Measurements from ENCODE around the gene CTSL. TPM values are rescaled to one million over a fixed set of nuclear protein-coding genes. Genes with fewer than 3 reads are reported as not detected.
A peak's percentile ranks its signal among the peaks of the same experiment; 100 is the strongest.

The CTSL gene
- total RNA-seq = 100 to 1,000 TPM in 1 of 2 donors, 10 to 100 TPM in 1; 94.5 to 274 TPM

DNA sequence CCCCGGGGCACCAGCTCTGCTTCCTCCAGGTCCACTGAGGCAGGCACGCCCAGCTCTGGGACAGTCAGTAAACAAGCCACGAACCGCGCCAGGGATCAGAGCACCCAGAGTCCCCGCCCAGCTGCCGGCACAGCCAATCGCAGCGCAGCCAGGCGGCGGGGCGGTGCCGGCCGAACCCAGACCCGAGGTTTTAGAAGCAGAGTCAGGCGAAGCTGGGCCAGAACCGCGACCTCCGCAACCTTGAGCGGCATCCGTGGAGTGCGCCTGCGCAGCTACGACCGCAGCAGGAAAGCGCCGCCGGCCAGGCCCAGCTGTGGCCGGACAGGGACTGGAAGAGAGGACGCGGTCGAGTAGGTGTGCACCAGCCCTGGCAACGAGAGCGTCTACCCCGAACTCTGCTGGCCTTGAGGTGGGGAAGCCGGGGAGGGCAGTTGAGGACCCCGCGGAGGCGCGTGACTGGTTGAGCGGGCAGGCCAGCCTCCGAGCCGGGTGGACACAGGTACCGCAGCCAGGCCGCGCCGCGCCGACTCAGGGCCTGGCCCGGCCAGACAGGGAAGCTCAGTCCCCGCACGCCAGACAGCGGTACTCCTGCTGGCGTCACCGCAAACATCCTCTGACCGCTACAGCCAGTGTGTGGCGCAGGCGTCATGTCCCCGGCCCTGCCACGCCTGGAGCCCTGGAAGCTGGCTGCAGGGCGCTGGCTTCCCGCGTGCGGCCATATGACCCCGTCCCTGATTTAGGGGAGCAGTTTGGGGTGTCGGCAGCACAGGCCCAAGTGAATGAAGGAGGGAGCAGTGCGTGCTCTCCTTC, at the start of gene CTSL:
Gene CTSL, plus strand, starts transcription at position 220 of the 810 bp plus-strand sequence. CDS start 1,485 bp downstream, outside the sequence.
- peak; percentile 81 for ATAC-seq (ENCODE audit: insufficient number of reproducible peaks, low FRiP score, low read depth)
- Histone ChIP-seq H3K27me3 (replicated peaks; ENCODE audit: insufficient read depth) (no peaks in the 10 kb centered on the region), H3K36me3 (peaks cover 18% of the 10 kb centered on the region), H3K4me1 (ENCODE audit: control insufficient read depth in 1 of 2, low read depth in 2 of 2) (peaks cover 13 to 26% of the 10 kb centered on the region in 2 donors), H3K4me3 (peak within 1 kb of the TSS; percentile 87), H3K9me3 (no peaks in the 10 kb centered on the region), H3K27ac (peak within 1 kb of the TSS; percentile 90 to 91)
- peak; percentile 71 for DNase-seq (ENCODE audit: low spot score)
- TF ChIP-seq, protein P1, sequence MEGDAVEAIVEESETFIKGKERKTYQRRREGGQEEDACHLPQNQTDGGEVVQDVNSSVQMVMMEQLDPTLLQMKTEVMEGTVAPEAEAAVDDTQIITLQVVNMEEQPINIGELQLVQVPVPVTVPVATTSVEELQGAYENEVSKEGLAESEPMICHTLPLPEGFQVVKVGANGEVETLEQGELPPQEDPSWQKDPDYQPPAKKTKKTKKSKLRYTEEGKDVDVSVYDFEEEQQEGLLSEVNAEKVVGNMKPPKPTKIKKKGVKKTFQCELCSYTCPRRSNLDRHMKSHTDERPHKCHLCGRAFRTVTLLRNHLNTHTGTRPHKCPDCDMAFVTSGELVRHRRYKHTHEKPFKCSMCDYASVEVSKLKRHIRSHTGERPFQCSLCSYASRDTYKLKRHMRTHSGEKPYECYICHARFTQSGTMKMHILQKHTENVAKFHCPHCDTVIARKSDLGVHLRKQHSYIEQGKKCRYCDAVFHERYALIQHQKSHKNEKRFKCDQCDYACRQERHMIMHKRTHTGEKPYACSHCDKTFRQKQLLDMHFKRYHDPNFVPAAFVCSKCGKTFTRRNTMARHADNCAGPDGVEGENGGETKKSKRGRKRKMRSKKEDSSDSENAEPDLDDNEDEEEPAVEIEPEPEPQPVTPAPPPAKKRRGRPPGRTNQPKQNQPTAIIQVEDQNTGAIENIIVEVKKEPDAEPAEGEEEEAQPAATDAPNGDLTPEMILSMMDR (IDR thresholded peaks at IDR 0.05) = no peak

DNA sequence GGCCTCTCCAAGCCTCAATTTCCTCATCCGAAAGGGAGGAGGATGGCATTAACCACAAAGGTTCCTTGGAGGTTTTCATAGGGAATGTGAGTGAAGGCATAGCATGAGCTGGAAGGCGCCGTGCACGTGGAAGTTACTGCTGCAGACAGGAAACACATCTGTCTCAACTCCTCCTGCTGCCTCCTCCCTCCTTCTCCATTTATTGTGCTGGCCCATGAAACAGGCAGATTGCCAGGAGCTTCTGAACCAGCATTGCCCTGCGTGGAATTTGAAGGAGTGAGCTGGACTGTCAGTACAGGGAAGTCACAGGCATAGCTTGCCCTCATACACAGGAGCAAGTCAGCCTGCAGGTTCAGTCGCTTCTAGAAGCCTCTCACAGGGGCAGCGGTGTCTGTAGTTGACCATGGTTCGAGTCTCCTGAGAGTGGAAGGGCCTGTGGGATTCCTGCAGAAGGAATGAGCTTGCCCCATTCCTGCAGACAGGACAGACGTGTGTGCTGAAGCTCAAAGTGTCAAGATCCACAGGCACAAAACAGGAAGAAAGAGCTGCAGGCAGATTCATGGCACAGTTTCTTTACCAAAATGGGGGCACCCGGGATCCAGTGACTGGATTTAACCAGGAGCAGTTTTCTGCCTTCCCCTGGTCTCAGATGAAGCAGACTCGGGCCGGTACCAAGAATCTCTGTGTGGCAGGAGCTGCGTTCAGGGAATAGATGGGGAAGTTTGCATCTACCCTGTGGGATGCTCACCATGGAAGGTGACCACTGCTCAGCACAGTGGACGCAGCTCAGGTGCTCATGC, 48.7 kb upstream of the CTSL start:
- Histone ChIP-seq H3K27me3 (replicated peaks; ENCODE audit: insufficient read depth) (no peaks in the 10 kb centered on the region), H3K36me3 (peaks cover 7% of the 10 kb centered on the region), H3K9me3 (no peaks in the 10 kb centered on the region), H3K4me3 (no peak overlapping the region), H3K27ac (no peak overlapping the region), H3K4me1 (ENCODE audit: control insufficient read depth in 1 of 2, low read depth in 2 of 2) (no peaks in the 10 kb centered on the region)
- DNase-seq (ENCODE audit: low spot score) = no peak
- no peak for ATAC-seq (ENCODE audit: insufficient number of reproducible peaks, low FRiP score, low read depth)
- TF ChIP-seq, protein P1 (IDR thresholded peaks at IDR 0.05) = no peak

DNA sequence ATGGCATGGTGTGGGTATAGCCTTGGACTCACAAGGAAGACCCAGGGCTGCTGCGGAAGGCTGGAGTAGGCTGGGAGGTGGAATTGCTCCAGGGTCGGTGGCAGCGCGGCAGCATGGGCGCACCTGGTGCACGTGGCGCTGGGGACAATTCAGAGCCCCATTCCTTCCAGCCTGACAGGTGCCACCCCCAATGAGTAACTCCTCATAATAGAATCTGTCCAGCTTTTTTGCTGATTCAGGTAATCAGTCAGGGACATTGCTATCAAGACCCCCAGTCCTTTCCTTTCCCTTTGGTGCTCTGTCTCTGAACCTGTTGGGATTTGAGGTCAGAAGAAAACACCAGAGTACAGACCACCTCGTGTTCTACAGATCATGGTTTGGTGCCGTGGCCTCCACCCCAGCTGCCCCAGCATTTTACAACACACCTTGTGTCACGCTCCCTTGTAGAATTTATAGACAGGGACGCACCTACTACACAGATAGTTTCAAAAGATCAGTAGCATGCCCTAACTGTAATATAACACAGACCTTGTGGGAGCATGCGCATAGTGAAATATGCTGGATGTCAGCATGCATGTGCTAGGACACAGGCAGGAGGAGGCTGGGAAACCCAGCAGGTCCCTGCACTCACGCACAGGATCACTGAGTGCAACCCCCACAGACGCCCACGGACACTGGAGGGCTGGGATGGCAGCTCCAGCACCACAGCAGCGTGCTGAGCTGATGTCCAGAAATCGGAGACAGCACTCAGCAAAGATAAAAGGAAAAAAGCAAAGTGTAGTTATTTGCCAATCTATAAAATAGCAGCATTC, 47.9 kb upstream of the CTSL start:
- no peaks in the 10 kb centered on the region for H3K9me3 ChIP-seq
- ATAC-seq (ENCODE audit: insufficient number of reproducible peaks, low FRiP score, low read depth) (no peak), DNase-seq (ENCODE audit: low spot score) (no peak)
- no peak overlapping the region for H3K27ac ChIP-seq
- TF ChIP-seq, protein P1 (IDR thresholded peaks at IDR 0.05) = no peak
- no peak overlapping the region for H3K4me3 ChIP-seq
- no peaks in the 10 kb centered on the region for H3K4me1 ChIP-seq (ENCODE audit: control insufficient read depth in 1 of 2, low read depth in 2 of 2)
- no peaks in the 10 kb centered on the region for H3K27me3 ChIP-seq (replicated peaks; ENCODE audit: insufficient read depth)
- H3K36me3 ChIP-seq = peaks cover 7% of the 10 kb centered on the region

DNA sequence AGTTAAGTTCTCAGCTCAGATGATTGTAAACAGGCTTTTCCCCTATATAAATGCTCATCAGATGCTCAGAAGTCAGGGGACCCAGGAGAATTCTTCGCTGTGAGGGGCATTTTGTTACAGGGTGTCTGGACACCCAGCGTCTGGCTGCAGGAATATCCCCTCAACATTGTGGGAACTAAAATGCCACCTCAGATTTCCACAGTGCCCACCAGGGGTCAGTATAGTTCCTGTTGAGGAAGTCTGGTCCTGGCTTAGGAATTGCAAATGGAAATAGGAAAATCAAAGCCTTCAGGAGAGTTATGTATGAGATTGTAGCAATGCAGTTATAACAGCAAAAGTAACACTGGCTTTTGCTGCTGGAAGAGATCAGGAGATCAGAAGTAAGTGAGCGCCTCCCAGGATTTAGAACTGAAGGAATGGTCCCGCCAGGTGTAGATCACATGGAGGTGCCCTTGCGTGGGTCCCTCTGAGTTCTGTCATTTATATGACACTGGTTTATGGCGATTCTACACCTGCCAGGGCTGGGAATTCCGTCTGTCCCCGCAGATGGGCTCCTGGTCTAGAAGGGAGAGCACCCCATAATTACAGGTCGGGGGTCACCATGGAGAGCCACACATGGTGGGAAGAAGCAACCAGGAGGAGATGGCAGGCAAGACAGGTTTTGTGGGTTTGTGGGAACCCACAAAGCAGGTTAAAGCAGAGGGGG, 47.1 kb upstream of the CTSL start:
- peak; percentile 58 for ATAC-seq (ENCODE audit: insufficient number of reproducible peaks, low FRiP score, low read depth)
- no peaks in the 10 kb centered on the region for H3K27me3 ChIP-seq (replicated peaks; ENCODE audit: insufficient read depth)
- H3K4me1 ChIP-seq (ENCODE audit: control insufficient read depth in 1 of 2, low read depth in 2 of 2) = no peaks in the 10 kb centered on the region
- H3K27ac ChIP-seq = no peak overlapping the region
- no peak overlapping the region for H3K4me3 ChIP-seq
- TF ChIP-seq, protein P1 (IDR thresholded peaks at IDR 0.05) = peak; percentile 83
- H3K36me3 ChIP-seq = peaks cover 7% of the 10 kb centered on the region
- no peaks in the 10 kb centered on the region for H3K9me3 ChIP-seq
- no peak for DNase-seq (ENCODE audit: low spot score)

All from thoracic aorta (tissue), 2 donors.